GM12878 (cell line): Measurements from ENCODE around the gene DPP3. TPM values are rescaled to one million over a fixed set of nuclear protein-coding genes. Genes with fewer than 3 reads are reported as not detected.

ENCODE experiments used
- ATAC-seq: fragments of 200-7000 bp; cut with Tn5 transposase; 3 replicates; pipeline ENCODE4 v1.9.1; 2020; ENCODE audit warnings: mild to moderate bottlenecking, moderate library complexity
- BruUV-seq: library from RNA; stranded (reverse); fragments of 400-500 nt; replicated peaks from 2 replicates; lab custom pipeline; 2021; lab: Mats Ljungman, UMichigan
- CTCF ChIA-PET: fragments of 300-600 bp; sonication (Branson Sonifier 250); formaldehyde crosslinking; extraction: SDS; loops from one replicate; lab custom pipeline; 2021; ENCODE audit warnings: inconsistent platforms; lab: Yijun Ruan, JAX
- POLR2A ChIA-PET: fragments of 350-600 bp; formaldehyde crosslinking; extraction: SDS; loops from one replicate; lab custom pipeline; 2021; ENCODE audit warnings: inconsistent platforms; lab: Charles Lee
- RAD21 ChIA-PET: fragments of 300-600 bp; sonication (Branson Sonifier 250); formaldehyde crosslinking; loops from one replicate; lab custom pipeline; 2023; ENCODE audit warnings: antibody characterized with exemption; ENCODE audit not compliant: unreplicated experiment; lab: Charles Lee
- SMC1A ChIA-PET: fragments of 300-600 bp; sonication (Branson Sonifier 250); formaldehyde crosslinking; loops from one replicate; lab custom pipeline; 2023; ENCODE audit not compliant: unreplicated experiment, uncharacterized antibody; lab: Charles Lee
- DNase-seq: peaks from one replicate; pipeline ENCODE4 v3.0.0-alpha.2; 2011; ENCODE audit warnings: low read depth, low spot score
- FAIRE-seq: peaks from 3 replicates; lab custom pipeline; 2011; peaks lifted over from hg19 to GRCh38; lab: Jason Lieb, UNC
- H2AFZ ChIP-seq: 2 replicates; pipeline ENCODE4 v1.6.0; 2011; ENCODE audit warnings: low read depth, low read length, control low read depth; ENCODE audit not compliant: control insufficient read depth
- H3K27ac ChIP-seq: 2 replicates; pipeline ENCODE4 v1.5.1; 2011; ENCODE audit warnings: control low read depth; ENCODE audit not compliant: control insufficient read depth, insufficient read depth
- H3K27me3 ChIP-seq, 2 experiments: replicated peaks in 1 of 2; 2 replicates each; pipeline versions ENCODE4 v1.6.0 to v1.6.1; 2011; ENCODE audit warnings: low read length in 1 of 2; ENCODE audit not compliant: control insufficient read depth in 2 of 2, insufficient read depth in 2 of 2
- H3K36me3 ChIP-seq, 2 experiments: 2 replicates each; pipeline ENCODE4 v1.5.1; 2011; ENCODE audit warnings: low read length in 1 of 2; ENCODE audit not compliant: control insufficient read depth in 2 of 2, insufficient read depth in 2 of 2
- H3K4me1 ChIP-seq: 2 replicates; pipeline ENCODE4 v1.6.1; 2011; ENCODE audit warnings: mild to moderate bottlenecking, low read length, moderate library complexity, mixed read lengths; ENCODE audit not compliant: control insufficient read depth, insufficient read depth
- H3K4me2 ChIP-seq: 2 replicates; pipeline ENCODE4 v1.6.0; 2011; ENCODE audit warnings: control low read depth; ENCODE audit not compliant: control insufficient read depth, insufficient read depth
- H3K4me3 ChIP-seq: fragments of 200-600 bp; sonication (generic); 2 replicates; pipeline ENCODE4 v1.5.1; 2016
- H3K79me2 ChIP-seq: 2 replicates; pipeline ENCODE4 v1.6.0; 2011; ENCODE audit warnings: low read length; ENCODE audit not compliant: control insufficient read depth, insufficient read depth
- H3K9ac ChIP-seq: 2 replicates; pipeline ENCODE4 v1.8.0; 2011; ENCODE audit warnings: low read length, control low read depth, mixed read lengths; ENCODE audit not compliant: control insufficient read depth, insufficient read depth
- H3K9me3 ChIP-seq: replicated peaks from 3 replicates; pipeline ENCODE4 v1.5.1; 2011; ENCODE audit warnings: mild to moderate bottlenecking, low read length; ENCODE audit not compliant: control insufficient read depth, insufficient read depth
- H4K20me1 ChIP-seq: 2 replicates; pipeline ENCODE4 v1.6.0; 2011; ENCODE audit not compliant: control insufficient read depth, insufficient read depth
- BRCA1 ChIP-seq: IDR thresholded peaks from 2 replicates; pipeline ENCODE4 v1.6.1; 2011; ENCODE audit warnings: low read depth, low read length, improper control_type of control experiment
- CHD2 ChIP-seq: IDR thresholded peaks from 2 replicates; pipeline ENCODE4 v1.6.1; 2011; ENCODE audit warnings: low read depth, low read length, improper control_type of control experiment, borderline replicate concordance
- CREB1 ChIP-seq: IDR thresholded peaks from 2 replicates; pipeline ENCODE4 v1.6.1; 2012; ENCODE audit warnings: low read depth, mild to moderate bottlenecking, inconsistent platforms
- EP300 ChIP-seq, 2 experiments: fragments of 150-350 bp in 1 of 2; IDR thresholded peaks; 2 replicates each; pipeline ENCODE4 v1.6.1; 2011 to 2012; ENCODE audit warnings: low read depth in 2 of 2, low read length in 2 of 2, borderline replicate concordance in 1 of 2, improper control_type of control experiment in 1 of 2, inconsistent platforms in 1 of 2; ENCODE audit not compliant: control insufficient read depth in 1 of 2
- GABPA ChIP-seq: IDR thresholded peaks from 2 replicates; pipeline ENCODE4 v1.6.1; 2014; ENCODE audit warnings: antibody characterized with exemption, low read depth, mild to moderate bottlenecking, inconsistent platforms
- GATAD2B ChIP-seq: fragments of 450-650 bp; conservative IDR thresholded peaks from 2 replicates; pipeline ENCODE4 v1.6.1; 2017; ENCODE audit warnings: low read depth, mild to moderate bottlenecking, moderate library complexity
- HDGF ChIP-seq: fragments of 450-650 bp; IDR thresholded peaks from 2 replicates; pipeline ENCODE4 v1.6.1; 2016; ENCODE audit warnings: antibody characterized with exemption
- IKZF1 ChIP-seq: fragments of 450-650 bp; conservative IDR thresholded peaks from 2 replicates; pipeline ENCODE4 v1.6.1; 2017; ENCODE audit warnings: antibody characterized with exemption, mild to moderate bottlenecking
- IKZF2 ChIP-seq, 2 experiments: fragments of 450-650 bp; IDR thresholded peaks; 2 replicates each; pipeline ENCODE4 v1.6.1; 2017; ENCODE audit warnings: mild to moderate bottlenecking in 2 of 2, moderate library complexity in 2 of 2
- LARP7 ChIP-seq: fragments of 450-650 bp; IDR thresholded peaks from 2 replicates; pipeline ENCODE4 v1.6.1; 2017; ENCODE audit warnings: mild to moderate bottlenecking
- NBN ChIP-seq: fragments of 450-650 bp; IDR thresholded peaks from 2 replicates; pipeline ENCODE4 v1.6.1; 2016
- NFYA ChIP-seq: IDR thresholded peaks from 2 replicates; pipeline ENCODE4 v1.6.1; 2011; ENCODE audit warnings: low read depth, mild to moderate bottlenecking, low read length, improper control_type of control experiment, borderline replicate concordance
- NFYB ChIP-seq: IDR thresholded peaks from 2 replicates; pipeline ENCODE4 v1.6.1; 2011; ENCODE audit warnings: low read depth, mild to moderate bottlenecking, low read length, improper control_type of control experiment, moderate library complexity; ENCODE audit not compliant: insufficient read depth
- PAX5 ChIP-seq: IDR thresholded peaks from 2 replicates; pipeline ENCODE4 v1.6.1; 2011; ENCODE audit warnings: low read depth, low read length, borderline replicate concordance
- POLR2AphosphoS5 ChIP-seq: IDR thresholded peaks from 2 replicates; pipeline ENCODE4 v1.6.1; 2011; ENCODE audit warnings: mild to moderate bottlenecking, low read length, inconsistent platforms
- RAD51 ChIP-seq: fragments of 450-650 bp; IDR thresholded peaks from 2 replicates; pipeline ENCODE4 v1.6.1; 2016; ENCODE audit warnings: moderate library complexity, mild to moderate bottlenecking, inconsistent platforms
- SIN3A ChIP-seq: IDR thresholded peaks from 2 replicates; pipeline ENCODE4 v1.6.1; 2012; ENCODE audit warnings: low read depth, low read length, improper control_type of control experiment
- SKIL ChIP-seq: fragments of 450-650 bp; IDR thresholded peaks from 2 replicates; pipeline ENCODE4 v1.6.1; 2017; ENCODE audit warnings: mild to moderate bottlenecking, low read depth, inconsistent platforms; ENCODE audit not compliant: poor library complexity, severe bottlenecking
- SMC3 ChIP-seq: IDR thresholded peaks from 2 replicates; pipeline ENCODE4 v1.6.1; 2011; ENCODE audit warnings: low read length, improper control_type of control experiment, borderline replicate concordance
- ZNF207 ChIP-seq: fragments of 450-650 bp; IDR thresholded peaks from 2 replicates; pipeline ENCODE4 v1.6.1; 2014; ENCODE audit warnings: antibody characterized with exemption, mild to moderate bottlenecking, borderline replicate concordance
- WGBS: methylation state at CpG from one replicate; pipeline ENCODE4 v1.1.6; 2016; ENCODE audit warnings: low lambda C conversion rate; ENCODE audit not compliant: insufficient replicate concordance, insufficient coverage; ENCODE audit errors: missing lambda C conversion rate; 5-methylcytosine and 5-hydroxymethylcytosine counted together
- in situ Hi-C: fragments of 300-500 bp; cut with MboI; formaldehyde crosslinking; loops from 9 replicates; pipeline ENCODE4 v1.14.3; 2018; ENCODE audit warnings: mixed read lengths
- intact Hi-C: fragments of 100-400 bp; cut with micrococcal nuclease; formaldehyde crosslinking; loops from one replicate; pipeline ENCODE4 v1.14.2; 2022; ENCODE audit not compliant: unreplicated experiment
- polyA plus RNA-seq, 11 experiments: library from polyadenylated mRNA; depleted of rRNA in 4 of 11; unstranded in 6 of 11; stranded (reverse) in 5 of 11; fragments of >200 nt; fragmentation: Nextera tagmentation in 4 of 11; fragmentation: Illumina TruSeq in 1 of 11; extraction: Ambion mirVana in 4 of 11; extraction: Trizol in 1 of 11; gene quantifications; 1 replicate in 1 of 11; 2 replicates in 10 of 11; pipeline versions ENCODE4 v1.2.1 to v1.2.3, GENCODE V29; 2011 to 2016; ENCODE audit warnings: inconsistent platforms in 2 of 11, missing spikeins in 2 of 11, low read depth in 1 of 11
- total RNA-seq, 4 experiments: library from RNA; depleted of rRNA in 3 of 4; stranded (reverse); fragments of >200 nt in 3 of 4; fragmentation: Illumina TruSeq in 1 of 4; extraction: Trizol in 1 of 4; gene quantifications; 2 replicates each; pipeline versions ENCODE4 v1.2.1 to v1.2.3, GENCODE V29; 2013 to 2021
- TF ChIP-seq, protein P1 (sequence below): fragments of 450-650 bp; IDR thresholded peaks from 2 replicates; pipeline ENCODE4 v1.6.1; 2016; ENCODE audit warnings: mild to moderate bottlenecking

The DPP3 gene
- total and polyA plus RNA-seq, 10 of the 15 experiments (the other 5 are each of a cell fraction or from before 2014, with no cell fraction given) = 6.0 to 117 (median 78.1) TPM

DNA sequence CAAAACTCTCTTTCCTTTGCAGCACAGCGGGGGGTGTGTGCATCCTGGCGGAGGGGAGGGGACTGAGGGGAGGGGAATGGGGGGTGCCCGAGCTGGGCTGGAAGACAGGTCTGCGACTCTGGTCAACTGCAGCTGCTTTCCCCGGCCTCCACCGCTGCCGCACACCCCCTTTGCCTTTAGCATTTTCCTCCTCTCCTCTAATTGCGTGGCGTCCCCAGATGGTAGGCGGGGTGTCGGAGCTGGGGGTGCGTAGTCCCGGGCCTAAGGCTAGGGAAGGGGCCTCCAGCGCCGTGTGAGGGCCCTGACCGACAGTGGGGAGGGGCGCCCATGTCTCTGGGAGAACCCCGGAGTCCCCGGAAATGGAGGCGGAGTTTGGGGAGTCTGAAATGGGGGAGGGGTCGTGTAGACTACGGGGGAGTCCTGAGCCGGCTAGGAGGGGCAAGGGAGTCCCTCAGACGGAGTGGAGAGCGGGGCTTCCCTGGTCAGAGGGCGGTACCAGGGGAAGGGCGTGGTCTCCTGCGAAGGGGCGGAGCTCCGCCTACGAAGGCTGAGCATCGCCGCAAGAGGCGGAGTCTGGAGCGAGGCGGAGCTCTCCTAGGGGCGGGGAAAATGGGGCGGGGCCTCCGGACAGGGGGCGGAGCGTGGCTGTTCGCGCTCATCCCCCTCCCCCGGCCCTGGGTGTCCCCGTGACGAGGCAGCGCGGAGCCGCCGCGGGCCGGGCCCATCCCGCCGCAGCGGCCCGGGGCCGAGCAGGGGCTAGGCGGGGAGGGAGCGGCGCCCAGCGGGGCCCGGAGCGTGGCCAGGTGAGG, 13.8 kb upstream of the DPP3 start, which contains the start of gene PELI3:
TSS of gene PELI3 (plus strand) at position 681 of the 809 bp plus-strand sequence. CDS start 1,224 bp downstream, outside the sequence.
- SMC1A ChIA-PET = interaction anchor here (0.7 to 1.0 kb wide), 2 partner anchors 14 to 212 kb away, joined by 3 to 6 read pairs; partner anchors contain the start of genes DPP3 and RBM4B
- ATAC-seq (peak; percentile 96), DNase-seq (peak; percentile 71), FAIRE-seq (no peak)
- peaks cover 14% of the 10 kb centered on the region for H3K4me1 ChIP-seq
- CTCF ChIA-PET = interaction anchor here (0.6 to 4.5 kb wide), 8 partner anchors 13 to 215 kb away, joined by 3 to 46 read pairs (median 4); partner anchors contain the start of genes DPP3, MRPL11 and RBM4B
- H3K9ac ChIP-seq = peak within 1 kb of the TSS; percentile 52
- no peaks in the 10 kb centered on the region for H4K20me1 ChIP-seq
- intact Hi-C loops (no loop called here), in situ Hi-C loops (no loop called here)
- RAD21 ChIA-PET = interaction anchor here (0.6 to 1.5 kb wide), 17 partner anchors 9 to 282 kb away, joined by 3 to 19 read pairs (median 4); partner anchors contain the start of genes ACTN3, DPP3, MRPL11 and RBM4B
- H2AFZ ChIP-seq = peak within 1 kb of the TSS; percentile 90
- H3K9me3 ChIP-seq = no peaks in the 10 kb centered on the region; the same call in 1 of the 3 replicates
- BruUV-seq = no TSS peak
- no peaks in the 10 kb centered on the region for H3K79me2 ChIP-seq
- peak within 1 kb of the TSS; percentile 81 for H3K4me3 ChIP-seq
- H3K4me2 ChIP-seq = peak within 1 kb of the TSS; percentile 77
- 4% methylated on average over 35 of the region's 63 CpGs for WGBS
- POLR2A ChIA-PET = interaction anchor here (0.5 to 2.7 kb wide), 15 partner anchors 11 to 1620 kb away, joined by 3 to 13 read pairs (median 4); partner anchors contain the start of genes ACTN3, DPP3, MRPL11 and RBM14
- H3K27me3 ChIP-seq = no peaks in the 10 kb centered on the region
- no peaks in the 10 kb centered on the region for H3K36me3 ChIP-seq
- H3K27ac ChIP-seq = no peak within 1 kb of the TSS; the same call in 1 of the 2 replicates
- TF ChIP-seq GABPA (no peak), PAX5 (0 out of 2 replicates have a peak, but pooled peaks have one; percentile 13), NFYB (no peak), NFYA (no peak), IKZF2 (IDR thresholded peaks at IDR 0.05) (peak in 1 of 2 experiments; percentile 9; a peak in 1 of 4 replicates), IKZF1 (peak; percentile 38; the same call in 1 of the 2 replicates), SMC3 (no peak), SIN3A (no peak; the same call in 1 of the 2 replicates), POLR2AphosphoS5 (no peak), RAD51 (no peak), ZNF207 (no peak), HDGF (peak; percentile 91), BRCA1 (no peak), NBN (peak; percentile 62; the same call in 1 of the 2 replicates), CREB1 (peak; percentile 19; the same call in 1 of the 2 replicates), LARP7 (0 out of 2 replicates have a peak, but pooled peaks have one; percentile 29), SKIL (no peak), GATAD2B (peak; percentile 54; the same call in 1 of the 2 replicates), CHD2 (peak; percentile 69), EP300 (IDR thresholded peaks at IDR 0.05; ENCODE audit: borderline replicate concordance in 1 of 2, control insufficient read depth in 1 of 2, low read depth in 2 of 2, low read length in 2 of 2) (no peak)
- TF ChIP-seq, protein P1, sequence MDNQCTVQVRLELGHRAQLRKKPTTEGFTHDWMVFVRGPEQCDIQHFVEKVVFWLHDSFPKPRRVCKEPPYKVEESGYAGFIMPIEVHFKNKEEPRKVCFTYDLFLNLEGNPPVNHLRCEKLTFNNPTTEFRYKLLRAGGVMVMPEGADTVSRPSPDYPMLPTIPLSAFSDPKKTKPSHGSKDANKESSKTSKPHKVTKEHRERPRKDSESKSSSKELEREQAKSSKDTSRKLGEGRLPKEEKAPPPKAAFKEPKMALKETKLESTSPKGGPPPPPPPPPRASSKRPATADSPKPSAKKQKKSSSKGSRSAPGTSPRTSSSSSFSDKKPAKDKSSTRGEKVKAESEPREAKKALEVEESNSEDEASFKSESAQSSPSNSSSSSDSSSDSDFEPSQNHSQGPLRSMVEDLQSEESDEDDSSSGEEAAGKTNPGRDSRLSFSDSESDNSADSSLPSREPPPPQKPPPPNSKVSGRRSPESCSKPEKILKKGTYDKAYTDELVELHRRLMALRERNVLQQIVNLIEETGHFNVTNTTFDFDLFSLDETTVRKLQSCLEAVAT = no peak
